NOMO-1 (cell line): ENCODE data around the gene PARG.
"Not testable (repeated sequence)": the region's sequence is repeated elsewhere in the genome, so short reads cannot be mapped to it uniquely, and the experiment has no call there.

Experiments
- DNase-seq, 2 experiments: peaks; one replicate each; lab custom pipeline; 2025; ENCODE audit not compliant: unreplicated experiment in 2 of 2; lab: John Stamatoyannopoulos, UW

Gene PARG

GRCh38 chr10:49833168-49833567 lies 108.7 kb downstream of the PARG start:
- DNase-seq: no peak

- DNase-seq: no peak
Measured at GRCh38 chr10:49831352-49832035, 110.3 kb downstream of the PARG start.

- DNase-seq: no peak
Measured at GRCh38 chr10:49830846-49831245, 111.0 kb downstream of the PARG start.

GRCh38 chr10:49830016-49830415 lies 111.8 kb downstream of the PARG start:
- DNase-seq: no peak

- no peak for DNase-seq
Measured at GRCh38 chr10:49827297-49827696, 114.5 kb downstream of the PARG start.

GRCh38 chr10:49819234-49819958 lies 122.4 kb downstream of the PARG start:
- no peak for DNase-seq

- no peak for DNase-seq
Measured at GRCh38 chr10:49817845-49818244, 124.0 kb downstream of the PARG start.

GRCh38 chr10:49803988-49804387 lies 137.8 kb downstream of the PARG start:
- no peak for DNase-seq

- no peak for DNase-seq
Measured at GRCh38 chr10:49798275-49798674, 143.6 kb downstream of the PARG start.

GRCh38 chr10:49791100-49791499 lies 150.7 kb downstream of the PARG start:
- no peak for DNase-seq

GRCh38 chr10:49784681-49785080 lies 157.1 kb downstream of the PARG start:
- no peak for DNase-seq

- DNase-seq: no peak
Measured at GRCh38 chr10:49783645-49784044, 158.2 kb downstream of the PARG start.

GRCh38 chr10:49781247-49781646 lies 160.6 kb downstream of the PARG start:
- DNase-seq: no peak

GRCh38 chr10:49778197-49778596 lies 163.6 kb downstream of the PARG start:
- no peak for DNase-seq

- DNase-seq: no peak
Measured at GRCh38 chr10:49776851-49777250, 165.0 kb downstream of the PARG start.

GRCh38 chr10:49775014-49775413 lies 166.8 kb downstream of the PARG start:
- DNase-seq: no peak

- not testable (repeated sequence) for DNase-seq
Measured at GRCh38 chr10:49772944-49773343, 168.9 kb downstream of the PARG start.

GRCh38 chr10:49771046-49771445 lies 170.8 kb downstream of the PARG start:
- not testable (repeated sequence) for DNase-seq

GRCh38 chr10:49769692-49770091 lies 172.1 kb downstream of the PARG start:
- DNase-seq: no peak

GRCh38 chr10:49768731-49769130 lies 173.1 kb downstream of the PARG start:
- DNase-seq: no peak

- DNase-seq: no peak
Measured at GRCh38 chr10:49768329-49768728, 173.5 kb downstream of the PARG start.
